Right lobe of liver (tissue), 4 donors: ENCODE data around the gene SART1.
"Not testable (repeated sequence)": the region's sequence is repeated elsewhere in the genome, so short reads cannot be mapped to it uniquely, and the experiment has no call there.

ENCODE experiments used
- POLR2A ChIP-seq: fragments of 450-650 bp; IDR thresholded peaks from one replicate; pipeline ENCODE4 v1.6.1; 2017; ENCODE audit warnings: antibody characterized with exemption, mild to moderate bottlenecking
- TF ChIP-seq, protein P1 (sequence below), 4 donors: fragments of 200-600 bp in 3 of 4; fragments of 450-650 bp in 1 of 4; IDR thresholded peaks; one replicate each; pipeline versions ENCODE4 v1.5.1 to v1.8.0; 2016 to 2022; ENCODE audit warnings: antibody characterized with exemption in 4 of 4, mild to moderate bottlenecking in 2 of 4
- donor health status: DM: no; HTN: no; CAD: no.
- donor health status: DM: no; HTN: no; CAD: no.
- donor health status: DM: no; HTN: yes; CAD: no.

DNA sequence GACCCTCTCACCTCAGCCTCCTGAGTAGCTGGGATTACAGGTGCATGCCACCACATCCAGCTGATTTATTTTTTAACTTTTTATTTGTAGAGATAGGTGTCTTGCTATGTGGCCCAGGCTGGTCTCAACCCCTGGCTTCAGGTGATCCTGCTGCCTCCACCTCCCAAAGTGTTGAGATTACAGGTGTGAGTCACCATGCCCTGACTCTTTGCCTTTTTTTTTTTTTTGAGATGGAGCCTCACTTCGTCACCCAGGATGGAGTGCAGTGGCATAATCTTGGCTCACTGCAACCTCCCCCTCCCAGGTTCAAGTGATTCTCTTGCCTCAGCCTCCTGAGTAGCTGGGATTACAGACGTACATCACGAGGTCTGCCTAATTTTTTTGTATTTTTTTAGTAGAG is 9.9 kb upstream of the SART1 start:
- TF ChIP-seq, protein P1, sequence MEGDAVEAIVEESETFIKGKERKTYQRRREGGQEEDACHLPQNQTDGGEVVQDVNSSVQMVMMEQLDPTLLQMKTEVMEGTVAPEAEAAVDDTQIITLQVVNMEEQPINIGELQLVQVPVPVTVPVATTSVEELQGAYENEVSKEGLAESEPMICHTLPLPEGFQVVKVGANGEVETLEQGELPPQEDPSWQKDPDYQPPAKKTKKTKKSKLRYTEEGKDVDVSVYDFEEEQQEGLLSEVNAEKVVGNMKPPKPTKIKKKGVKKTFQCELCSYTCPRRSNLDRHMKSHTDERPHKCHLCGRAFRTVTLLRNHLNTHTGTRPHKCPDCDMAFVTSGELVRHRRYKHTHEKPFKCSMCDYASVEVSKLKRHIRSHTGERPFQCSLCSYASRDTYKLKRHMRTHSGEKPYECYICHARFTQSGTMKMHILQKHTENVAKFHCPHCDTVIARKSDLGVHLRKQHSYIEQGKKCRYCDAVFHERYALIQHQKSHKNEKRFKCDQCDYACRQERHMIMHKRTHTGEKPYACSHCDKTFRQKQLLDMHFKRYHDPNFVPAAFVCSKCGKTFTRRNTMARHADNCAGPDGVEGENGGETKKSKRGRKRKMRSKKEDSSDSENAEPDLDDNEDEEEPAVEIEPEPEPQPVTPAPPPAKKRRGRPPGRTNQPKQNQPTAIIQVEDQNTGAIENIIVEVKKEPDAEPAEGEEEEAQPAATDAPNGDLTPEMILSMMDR (IDR thresholded peaks at IDR 0.05): not testable (repeated sequence)
- not testable (repeated sequence) for TF ChIP-seq POLR2A
